H1 (cell line): ENCODE measurements around the gene GMIP. TPM values are rescaled to one million over a fixed set of nuclear protein-coding genes. Genes with fewer than 3 reads are reported as not detected.

ENCODE experiments used
- BACH1 ChIP-seq: IDR thresholded peaks from 2 replicates; pipeline ENCODE4 v1.6.1; 2012; ENCODE audit warnings: low read length, improper control_type of control experiment
- CEBPB ChIP-seq: IDR thresholded peaks from 2 replicates; pipeline ENCODE4 v1.6.1; 2012; ENCODE audit warnings: low read depth, low read length
- SP4 ChIP-seq: IDR thresholded peaks from 2 replicates; pipeline ENCODE4 v1.6.1; 2012; ENCODE audit warnings: low read length, inconsistent platforms
- TAF1 ChIP-seq: IDR thresholded peaks from 2 replicates; pipeline ENCODE4 v1.6.1; 2011; ENCODE audit warnings: mild to moderate bottlenecking, low read depth, low read length
- TEAD4 ChIP-seq: IDR thresholded peaks from 2 replicates; pipeline ENCODE4 v1.6.1; 2012; ENCODE audit warnings: low read depth, low read length, inconsistent platforms, mixed read lengths
- ZNF274 ChIP-seq: IDR thresholded peaks from 2 replicates; pipeline ENCODE4 v1.7.0; 2012; ENCODE audit warnings: low read length, borderline replicate concordance; ENCODE audit errors: extremely low read depth
- polyA plus RNA-seq, 7 experiments: library from polyadenylated mRNA; depleted of rRNA in 3 of 7; stranded (reverse) in 5 of 7; unstranded in 2 of 7; fragments of >200 nt in 5 of 7; fragments of 200-250 nt in 2 of 7; gene quantifications; 1 replicate in 5 of 7; 2 replicates in 1 of 7; 4 replicates in 1 of 7; pipeline versions ENCODE4 v1.2.1 to v1.2.3, GENCODE V29; 2011 to 2013; ENCODE audit warnings: missing spikeins in 2 of 7, mixed read lengths in 2 of 7
- total RNA-seq: library from RNA; stranded (reverse); fragmentation: NEBNext Ultra II Directional; extraction: Animal tissue kit (Norgen Biotek cat#: 25700); gene quantifications from 2 replicates; pipeline ENCODE4 v1.2.1, GENCODE V29; 2021
- TF ChIP-seq, protein P1 (sequence below), 3 experiments: IDR thresholded peaks; 1 replicate in 2 of 3; 2 replicates in 1 of 3; pipeline versions ENCODE4 v1.5.1 to v1.6.1; 2011; ENCODE audit warnings: low read length in 3 of 3, mild to moderate bottlenecking in 3 of 3, inconsistent platforms in 2 of 3, low read depth in 1 of 3, moderate library complexity in 1 of 3; ENCODE audit not compliant: insufficient read depth in 1 of 3; ENCODE audit errors: control extremely low read depth in 1 of 3

The GMIP gene
- total and polyA plus RNA-seq, 2 of the 8 experiments (the other 6 are each of a cell fraction or from before 2014, with no cell fraction given), result 5.7 to 18.1 TPM

GRCh38 chr19:19594381-19594780 is 49.1 kb downstream of the GMIP start (continued):
- TF ChIP-seq, protein P1, sequence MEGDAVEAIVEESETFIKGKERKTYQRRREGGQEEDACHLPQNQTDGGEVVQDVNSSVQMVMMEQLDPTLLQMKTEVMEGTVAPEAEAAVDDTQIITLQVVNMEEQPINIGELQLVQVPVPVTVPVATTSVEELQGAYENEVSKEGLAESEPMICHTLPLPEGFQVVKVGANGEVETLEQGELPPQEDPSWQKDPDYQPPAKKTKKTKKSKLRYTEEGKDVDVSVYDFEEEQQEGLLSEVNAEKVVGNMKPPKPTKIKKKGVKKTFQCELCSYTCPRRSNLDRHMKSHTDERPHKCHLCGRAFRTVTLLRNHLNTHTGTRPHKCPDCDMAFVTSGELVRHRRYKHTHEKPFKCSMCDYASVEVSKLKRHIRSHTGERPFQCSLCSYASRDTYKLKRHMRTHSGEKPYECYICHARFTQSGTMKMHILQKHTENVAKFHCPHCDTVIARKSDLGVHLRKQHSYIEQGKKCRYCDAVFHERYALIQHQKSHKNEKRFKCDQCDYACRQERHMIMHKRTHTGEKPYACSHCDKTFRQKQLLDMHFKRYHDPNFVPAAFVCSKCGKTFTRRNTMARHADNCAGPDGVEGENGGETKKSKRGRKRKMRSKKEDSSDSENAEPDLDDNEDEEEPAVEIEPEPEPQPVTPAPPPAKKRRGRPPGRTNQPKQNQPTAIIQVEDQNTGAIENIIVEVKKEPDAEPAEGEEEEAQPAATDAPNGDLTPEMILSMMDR (IDR thresholded peaks at IDR 0.05; ENCODE audit: control extremely low read depth in 1 of 3, insufficient read depth in 1 of 3, low read depth in 1 of 3, low read length in 3 of 3), result no peak
- no peak for TF ChIP-seq ZNF274
- TF ChIP-seq TAF1, result no peak
- TF ChIP-seq TEAD4, result no peak
- no peak for TF ChIP-seq BACH1
- no peak for TF ChIP-seq CEBPB
- no peak for TF ChIP-seq SP4
